Measurements from ENCODE around the gene JMJD1C.

The JMJD1C gene

GRCh38 chr10:63128443-63128842 is 337.3 kb downstream of the JMJD1C start:
- Histone ChIP-seq H3K9me3 (ENCODE audit: control insufficient read depth, insufficient read depth, low read length) (peaks cover 5% of the 10 kb centered on the region), H3K4me3 (ENCODE audit: low read depth, low read length) (no peak overlapping the region), H3K27ac (ENCODE audit: low read depth, low read length) (no peak overlapping the region), H3K36me3 (ENCODE audit: control insufficient read depth, insufficient read depth, low read length) (no peaks in the 10 kb centered on the region), H3K9ac (ENCODE audit: low read depth, low read length) (no peak overlapping the region), H3K4me1 (ENCODE audit: control insufficient read depth, insufficient read depth, low read length) (peaks cover 2% of the 10 kb centered on the region; the same call in 1 of the 2 replicates), H3K27me3 (ENCODE audit: control insufficient read depth, insufficient read depth, low read length) (no peaks in the 10 kb centered on the region)

GRCh38 chr10:63125459-63125858 is 340.3 kb downstream of the JMJD1C start:
- no peak overlapping the region for H3K4me3 ChIP-seq (ENCODE audit: low read depth, low read length)
- no peaks in the 10 kb centered on the region for H3K27me3 ChIP-seq (ENCODE audit: control insufficient read depth, insufficient read depth, low read length)
- H3K9ac ChIP-seq (ENCODE audit: low read depth, low read length), result no peak overlapping the region
- H3K36me3 ChIP-seq (ENCODE audit: control insufficient read depth, insufficient read depth, low read length), result no peaks in the 10 kb centered on the region
- H3K27ac ChIP-seq (ENCODE audit: low read depth, low read length), result no peak overlapping the region
- H3K4me1 ChIP-seq (ENCODE audit: control insufficient read depth, insufficient read depth, low read length), result peaks cover 2% of the 10 kb centered on the region; the same call in 1 of the 2 replicates
- H3K9me3 ChIP-seq (ENCODE audit: control insufficient read depth, insufficient read depth, low read length), result no peaks in the 10 kb centered on the region

GRCh38 chr10:63123727-63124362 is 341.9 kb downstream of the JMJD1C start:
- Histone ChIP-seq H3K27me3 (ENCODE audit: control insufficient read depth, insufficient read depth, low read length) (no peaks in the 10 kb centered on the region), H3K9ac (ENCODE audit: low read depth, low read length) (no peak overlapping the region), H3K4me1 (ENCODE audit: control insufficient read depth, insufficient read depth, low read length) (no peaks in the 10 kb centered on the region), H3K36me3 (ENCODE audit: control insufficient read depth, insufficient read depth, low read length) (no peaks in the 10 kb centered on the region), H3K27ac (ENCODE audit: low read depth, low read length) (no peak overlapping the region), H3K4me3 (ENCODE audit: low read depth, low read length) (no peak overlapping the region), H3K9me3 (ENCODE audit: control insufficient read depth, insufficient read depth, low read length) (no peaks in the 10 kb centered on the region)

- Histone ChIP-seq H3K9me3 (ENCODE audit: control insufficient read depth, insufficient read depth, low read length) (no peaks in the 10 kb centered on the region), H3K36me3 (ENCODE audit: control insufficient read depth, insufficient read depth, low read length) (no peaks in the 10 kb centered on the region), H3K27ac (ENCODE audit: low read depth, low read length) (no peak overlapping the region), H3K27me3 (ENCODE audit: control insufficient read depth, insufficient read depth, low read length) (no peaks in the 10 kb centered on the region), H3K4me1 (ENCODE audit: control insufficient read depth, insufficient read depth, low read length) (no peaks in the 10 kb centered on the region), H3K4me3 (ENCODE audit: low read depth, low read length) (no peak overlapping the region), H3K9ac (ENCODE audit: low read depth, low read length) (no peak overlapping the region)
Measured at GRCh38 chr10:63120554-63120953, 345.2 kb downstream of the JMJD1C start.

- no peak overlapping the region for H3K4me3 ChIP-seq (ENCODE audit: low read depth, low read length)
- H3K27me3 ChIP-seq (ENCODE audit: control insufficient read depth, insufficient read depth, low read length), result no peaks in the 10 kb centered on the region
- H3K9ac ChIP-seq (ENCODE audit: low read depth, low read length), result no peak overlapping the region
- H3K4me1 ChIP-seq (ENCODE audit: control insufficient read depth, insufficient read depth, low read length), result no peaks in the 10 kb centered on the region
- H3K36me3 ChIP-seq (ENCODE audit: control insufficient read depth, insufficient read depth, low read length), result no peaks in the 10 kb centered on the region
- no peak overlapping the region for H3K27ac ChIP-seq (ENCODE audit: low read depth, low read length)
- H3K9me3 ChIP-seq (ENCODE audit: control insufficient read depth, insufficient read depth, low read length), result no peaks in the 10 kb centered on the region
Measured at GRCh38 chr10:63119041-63119440, 346.7 kb downstream of the JMJD1C start.

All from HUES48 (cell line).